Measurements from ENCODE around the gene CYP21A2. TPM values are rescaled to one million over a fixed set of nuclear protein-coding genes. Genes with fewer than 3 reads are reported as not detected.

CYP21A2 gene
- total and polyA plus RNA-seq, 10 of the 15 experiments (the other 5 are each of a cell fraction or from before 2014, with no cell fraction given) = 0.04 to 0.92 (median 0.23) TPM; not detected in 7

DNA sequence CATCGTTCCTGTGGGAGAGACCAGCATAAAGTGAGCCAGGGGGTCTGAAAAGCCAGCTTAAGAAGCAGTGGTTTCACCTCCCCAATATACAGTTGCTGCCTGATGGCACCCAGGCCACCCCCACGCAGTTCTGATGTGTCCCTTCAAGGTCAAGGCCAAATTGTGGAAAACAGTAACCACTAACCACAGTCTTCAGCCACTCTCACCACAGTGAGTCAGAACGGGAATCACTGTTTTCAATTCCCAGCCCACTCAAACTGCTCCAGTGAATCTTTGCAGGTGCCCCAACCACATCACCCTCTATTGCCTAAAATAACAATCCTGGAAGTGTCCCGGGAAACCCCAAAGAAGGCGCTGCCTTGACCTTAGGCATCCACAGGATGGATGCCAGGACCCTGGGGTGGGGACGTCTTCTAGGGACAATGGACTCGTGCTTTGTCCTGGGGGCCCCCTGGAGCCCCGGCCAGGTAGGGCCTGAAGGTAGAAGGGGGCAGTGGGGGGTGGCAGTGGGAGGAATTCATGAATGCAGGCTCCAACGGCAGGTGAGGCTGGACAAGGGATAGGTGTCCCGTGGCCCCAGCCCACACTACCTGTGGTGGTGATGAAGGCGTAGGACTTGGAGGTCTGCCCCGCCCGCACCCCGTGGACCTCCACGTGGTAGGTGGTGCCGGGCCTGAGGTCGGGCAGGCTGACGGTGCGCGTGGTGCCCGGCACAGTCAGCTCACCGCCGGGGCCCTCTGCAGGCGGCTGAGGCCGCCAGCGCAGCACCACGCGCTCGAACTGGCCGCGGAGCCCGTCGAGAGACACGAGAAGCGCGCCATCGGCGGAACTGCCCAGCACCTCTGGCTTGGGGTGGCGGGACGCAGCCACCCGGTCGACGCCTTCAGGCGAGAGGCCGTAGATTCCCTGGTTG is 48.7 kb downstream of the CYP21A2 start (continued):
- TF ChIP-seq, protein P1, sequence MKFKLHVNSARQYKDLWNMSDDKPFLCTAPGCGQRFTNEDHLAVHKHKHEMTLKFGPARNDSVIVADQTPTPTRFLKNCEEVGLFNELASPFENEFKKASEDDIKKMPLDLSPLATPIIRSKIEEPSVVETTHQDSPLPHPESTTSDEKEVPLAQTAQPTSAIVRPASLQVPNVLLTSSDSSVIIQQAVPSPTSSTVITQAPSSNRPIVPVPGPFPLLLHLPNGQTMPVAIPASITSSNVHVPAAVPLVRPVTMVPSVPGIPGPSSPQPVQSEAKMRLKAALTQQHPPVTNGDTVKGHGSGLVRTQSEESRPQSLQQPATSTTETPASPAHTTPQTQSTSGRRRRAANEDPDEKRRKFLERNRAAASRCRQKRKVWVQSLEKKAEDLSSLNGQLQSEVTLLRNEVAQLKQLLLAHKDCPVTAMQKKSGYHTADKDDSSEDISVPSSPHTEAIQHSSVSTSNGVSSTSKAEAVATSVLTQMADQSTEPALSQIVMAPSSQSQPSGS (IDR thresholded peaks at IDR 0.05; ENCODE audit: low read length) = peak; percentile 85
- TF ChIP-seq KAT2A (conservative IDR thresholded peaks at IDR 0.05; ENCODE audit: control insufficient read depth, low read depth, low read length) (no peak), CEBPB (IDR thresholded peaks at IDR 0.05; ENCODE audit: borderline replicate concordance in 1 of 2, low read depth in 2 of 2, low read length in 2 of 2) (peak in 1 of 2 experiments; percentile 90; a peak in 2 of 4 replicates), PAX5 (IDR thresholded peaks at IDR 0.05; ENCODE audit: borderline replicate concordance, low read depth, low read length) (peak; percentile 92; the same call in 1 of the 2 replicates), MEF2A (IDR thresholded peaks at IDR 0.05; ENCODE audit: insufficient read depth, low read depth, low read length) (peak; percentile 80; the same call in 1 of the 2 replicates), ZNF622 (IDR thresholded peaks at IDR 0.05) (no peak), DPF2 (IDR thresholded peaks at IDR 0.05) (peak; percentile 75), HDAC2 (IDR thresholded peaks at IDR 0.05) (no peak), RUNX3 (IDR thresholded peaks at IDR 0.05; ENCODE audit: low read length) (peak; percentile 100), SMAD1 (IDR thresholded peaks at IDR 0.05; ENCODE audit: low read depth, partially characterized antibody) (no peak), TBL1XR1 (IDR thresholded peaks at IDR 0.05; ENCODE audit: low read depth, low read length) (peak; percentile 91), GATAD2B (conservative IDR thresholded peaks at IDR 0.05; ENCODE audit: low read depth) (0 out of 2 replicates have a peak, but pooled peaks have one; percentile 20), PAX8 (IDR thresholded peaks at IDR 0.05) (no peak), EZH2 (IDR thresholded peaks at IDR 0.05; ENCODE audit: borderline replicate concordance, control insufficient read depth, low read depth, low read length) (no peak), ZNF207 (IDR thresholded peaks at IDR 0.05; ENCODE audit: borderline replicate concordance) (no peak), IKZF2 (IDR thresholded peaks at IDR 0.05) (peak; percentile 89 to 93)
- TF ChIP-seq, protein P2, sequence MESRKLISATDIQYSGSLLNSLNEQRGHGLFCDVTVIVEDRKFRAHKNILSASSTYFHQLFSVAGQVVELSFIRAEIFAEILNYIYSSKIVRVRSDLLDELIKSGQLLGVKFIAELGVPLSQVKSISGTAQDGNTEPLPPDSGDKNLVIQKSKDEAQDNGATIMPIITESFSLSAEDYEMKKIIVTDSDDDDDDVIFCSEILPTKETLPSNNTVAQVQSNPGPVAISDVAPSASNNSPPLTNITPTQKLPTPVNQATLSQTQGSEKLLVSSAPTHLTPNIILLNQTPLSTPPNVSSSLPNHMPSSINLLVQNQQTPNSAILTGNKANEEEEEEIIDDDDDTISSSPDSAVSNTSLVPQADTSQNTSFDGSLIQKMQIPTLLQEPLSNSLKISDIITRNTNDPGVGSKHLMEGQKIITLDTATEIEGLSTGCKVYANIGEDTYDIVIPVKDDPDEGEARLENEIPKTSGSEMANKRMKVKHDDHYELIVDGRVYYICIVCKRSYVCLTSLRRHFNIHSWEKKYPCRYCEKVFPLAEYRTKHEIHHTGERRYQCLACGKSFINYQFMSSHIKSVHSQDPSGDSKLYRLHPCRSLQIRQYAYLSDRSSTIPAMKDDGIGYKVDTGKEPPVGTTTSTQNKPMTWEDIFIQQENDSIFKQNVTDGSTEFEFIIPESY (IDR thresholded peaks at IDR 0.05) = no peak
- TF ChIP-seq, protein P3, sequence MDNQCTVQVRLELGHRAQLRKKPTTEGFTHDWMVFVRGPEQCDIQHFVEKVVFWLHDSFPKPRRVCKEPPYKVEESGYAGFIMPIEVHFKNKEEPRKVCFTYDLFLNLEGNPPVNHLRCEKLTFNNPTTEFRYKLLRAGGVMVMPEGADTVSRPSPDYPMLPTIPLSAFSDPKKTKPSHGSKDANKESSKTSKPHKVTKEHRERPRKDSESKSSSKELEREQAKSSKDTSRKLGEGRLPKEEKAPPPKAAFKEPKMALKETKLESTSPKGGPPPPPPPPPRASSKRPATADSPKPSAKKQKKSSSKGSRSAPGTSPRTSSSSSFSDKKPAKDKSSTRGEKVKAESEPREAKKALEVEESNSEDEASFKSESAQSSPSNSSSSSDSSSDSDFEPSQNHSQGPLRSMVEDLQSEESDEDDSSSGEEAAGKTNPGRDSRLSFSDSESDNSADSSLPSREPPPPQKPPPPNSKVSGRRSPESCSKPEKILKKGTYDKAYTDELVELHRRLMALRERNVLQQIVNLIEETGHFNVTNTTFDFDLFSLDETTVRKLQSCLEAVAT (IDR thresholded peaks at IDR 0.05) = peak; percentile 88
- TF ChIP-seq, protein P4, sequence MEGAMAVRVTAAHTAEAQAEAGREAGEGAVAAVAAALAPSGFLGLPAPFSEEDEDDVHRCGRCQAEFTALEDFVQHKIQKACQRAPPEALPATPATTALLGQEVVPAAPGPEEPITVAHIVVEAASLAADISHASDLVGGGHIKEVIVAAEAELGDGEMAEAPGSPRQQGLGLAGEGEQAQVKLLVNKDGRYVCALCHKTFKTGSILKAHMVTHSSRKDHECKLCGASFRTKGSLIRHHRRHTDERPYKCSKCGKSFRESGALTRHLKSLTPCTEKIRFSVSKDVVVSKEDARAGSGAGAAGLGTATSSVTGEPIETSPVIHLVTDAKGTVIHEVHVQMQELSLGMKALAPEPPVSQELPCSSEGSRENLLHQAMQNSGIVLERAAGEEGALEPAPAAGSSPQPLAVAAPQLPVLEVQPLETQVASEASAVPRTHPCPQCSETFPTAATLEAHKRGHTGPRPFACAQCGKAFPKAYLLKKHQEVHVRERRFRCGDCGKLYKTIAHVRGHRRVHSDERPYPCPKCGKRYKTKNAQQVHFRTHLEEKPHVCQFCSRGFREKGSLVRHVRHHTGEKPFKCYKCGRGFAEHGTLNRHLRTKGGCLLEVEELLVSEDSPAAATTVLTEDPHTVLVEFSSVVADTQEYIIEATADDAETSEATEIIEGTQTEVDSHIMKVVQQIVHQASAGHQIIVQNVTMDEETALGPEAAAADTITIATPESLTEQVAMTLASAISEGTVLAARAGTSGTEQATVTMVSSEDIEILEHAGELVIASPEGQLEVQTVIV (IDR thresholded peaks at IDR 0.05; ENCODE audit: borderline replicate concordance, partially characterized antibody) = no peak
